Loucy (cell line): Measurements from ENCODE around the gene MACROH2A1.

Experiments used
- CTCF ChIP-seq: fragments of 200-600 bp; sonication (generic); conservative IDR thresholded peaks from 2 replicates; pipeline ENCODE4 v1.5.1; 2014; ENCODE audit warnings: mild to moderate bottlenecking, antibody characterized with exemption, low read length
- EZH2phosphoT487 ChIP-seq: fragments of 200-600 bp; IDR thresholded peaks from 2 replicates; pipeline ENCODE4 v1.6.1; 2018; ENCODE audit warnings: antibody characterized with exemption, mild to moderate bottlenecking, moderate library complexity, borderline replicate concordance

- no peak for TF ChIP-seq CTCF
- TF ChIP-seq EZH2phosphoT487: no peak
These were observed 72.5 kb downstream of the MACROH2A1 start for GRCh38 chr5:135326296-135327254.
